GM19025 (cell line): ENCODE data around the gene ZNF335.
A peak's percentile ranks its signal among the peaks of the same experiment; 100 is the strongest.
"Not testable (repeated sequence)": the region's sequence is repeated elsewhere in the genome, so short reads cannot be mapped to it uniquely, and the experiment has no call there.

Experiments used
- ATAC-seq: cut with Tn5 transposase; IDR thresholded peaks from one replicate; pipeline ENCODE4 v1.9.1; 2021; ENCODE audit warnings: mild to moderate bottlenecking, low read depth, moderate library complexity; ENCODE audit not compliant: unreplicated experiment

The ZNF335 gene

DNA sequence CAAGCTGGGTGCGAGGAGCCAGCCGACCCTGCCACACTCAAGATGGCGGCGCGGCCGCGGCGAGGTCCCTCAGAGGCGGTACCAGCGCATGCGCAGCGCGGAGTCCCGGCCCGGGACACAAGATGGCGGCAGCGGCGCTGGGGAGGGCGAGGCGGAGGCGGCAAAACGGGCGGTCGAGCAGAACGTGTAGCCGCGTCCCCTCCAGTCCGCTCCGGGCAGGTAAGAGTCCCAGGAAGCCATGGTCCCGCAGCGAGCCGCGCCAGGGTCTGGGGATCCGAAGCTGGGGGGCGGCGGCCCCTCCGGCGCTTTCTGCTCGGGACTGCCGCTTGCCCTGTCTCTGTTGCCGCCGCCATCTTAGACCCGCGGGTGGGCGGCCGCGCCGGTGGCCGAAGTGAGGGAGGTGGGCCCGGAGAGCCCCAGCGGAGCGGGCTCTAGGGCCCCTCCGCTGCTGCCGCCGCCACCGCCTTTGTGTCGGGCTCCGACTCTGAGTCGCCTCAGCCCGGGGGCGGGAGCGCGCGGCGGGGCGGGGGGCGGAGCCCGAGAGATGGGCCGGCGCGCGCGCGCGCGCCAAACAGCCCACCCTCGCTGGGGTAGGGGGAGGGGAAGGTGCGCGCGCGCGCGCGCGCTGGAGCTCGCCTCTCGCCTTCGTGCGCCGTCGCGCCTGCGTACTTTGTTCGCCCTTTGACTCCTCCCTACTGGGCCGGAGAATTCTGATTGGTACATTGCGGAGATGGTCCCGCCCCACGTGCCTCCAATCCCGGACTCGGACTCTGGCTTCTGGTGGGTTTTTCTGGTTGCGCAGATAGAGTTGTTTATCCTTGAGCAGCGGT is 37.2 kb downstream of the ZNF335 start, which contains the start of gene PCIF1:
PCIF1 (plus strand) TSS at position 98 of the 830 bp plus-strand sequence. CDS start 4,317 bp downstream, outside the sequence.
- ATAC-seq: peak; percentile 70

DNA sequence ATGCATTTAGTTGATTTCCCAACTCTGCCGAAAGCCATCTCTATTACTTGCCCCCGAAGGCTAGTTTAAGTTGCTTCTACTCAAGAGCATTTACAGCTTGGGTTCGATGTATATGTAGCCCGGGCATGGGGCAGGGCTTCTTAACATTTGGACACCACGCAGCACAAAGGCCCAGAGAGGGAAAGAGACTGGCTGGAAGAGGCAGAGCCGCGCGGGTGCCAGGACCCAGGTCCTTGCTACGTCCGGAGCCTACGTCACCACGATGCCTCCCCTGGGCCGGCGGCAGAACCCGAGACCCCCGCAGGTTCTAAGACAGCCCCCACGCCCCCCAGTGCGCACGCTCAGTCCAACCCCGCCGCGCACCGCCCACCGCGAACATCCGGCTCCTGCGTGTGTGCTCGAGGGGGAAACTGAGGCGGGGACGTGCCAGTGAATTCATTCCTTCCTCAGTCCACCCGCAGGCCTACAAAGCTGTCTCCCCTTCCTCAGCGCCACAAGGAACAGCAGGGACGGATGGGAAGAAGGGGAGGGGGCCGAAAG is 37.9 kb downstream of the ZNF335 start:
- peak; percentile 14 for ATAC-seq

DNA sequence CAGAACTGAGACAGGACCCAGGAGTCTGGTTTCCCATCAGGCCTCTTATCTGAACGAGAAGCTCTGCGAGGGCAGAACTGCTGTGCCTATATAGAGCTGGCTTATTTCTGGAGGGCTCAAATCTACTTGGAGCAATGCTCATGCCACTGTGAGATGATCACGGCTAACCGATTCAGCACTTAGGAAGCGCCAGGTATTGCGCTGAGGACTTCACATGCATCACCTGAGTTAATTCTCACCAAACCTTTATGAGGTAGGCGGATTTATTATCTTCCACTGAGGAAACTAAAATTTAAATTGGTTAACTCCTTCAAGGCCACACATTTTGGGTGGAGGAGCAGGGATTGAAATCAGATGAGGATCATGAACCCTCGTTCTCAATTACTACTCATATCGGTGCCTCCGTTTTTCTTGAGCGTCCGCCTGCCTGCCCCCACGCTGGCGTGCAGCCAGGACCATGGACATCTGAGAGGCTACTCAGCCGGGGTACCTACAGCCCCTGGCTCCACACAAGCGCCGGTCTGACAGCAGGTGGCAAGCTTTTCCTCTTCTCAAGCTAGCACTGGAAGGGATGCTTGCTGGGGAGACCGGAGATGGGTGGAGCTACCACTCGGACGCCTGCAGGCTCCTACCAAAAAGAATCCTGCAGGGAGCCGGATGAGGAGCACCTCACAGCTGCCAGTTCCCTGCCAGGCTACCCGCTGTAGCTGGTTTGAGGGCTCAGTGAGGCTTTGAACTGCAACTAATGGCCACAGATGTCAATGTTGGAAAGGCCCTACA is 38.5 kb downstream of the ZNF335 start:
- no peak for ATAC-seq

DNA sequence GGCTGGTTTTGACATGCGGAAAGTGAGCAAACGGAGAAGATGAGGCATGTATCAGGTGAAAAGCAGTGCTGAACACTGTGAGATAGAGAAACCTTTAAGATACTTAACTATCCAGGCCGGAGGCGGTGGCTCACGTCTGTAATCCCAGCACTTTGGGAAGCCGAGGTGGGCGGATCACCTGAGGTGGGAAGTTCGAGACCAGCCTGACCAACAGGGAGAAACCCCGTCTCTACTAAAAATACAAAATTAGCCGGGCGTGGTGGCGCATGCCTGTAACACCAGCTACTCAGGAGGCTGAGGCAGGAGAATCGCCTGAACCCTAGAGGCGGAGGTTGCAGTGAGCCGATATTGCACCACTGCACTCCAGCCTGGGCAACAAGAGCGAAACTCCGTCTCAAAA is 40.3 kb downstream of the ZNF335 start:
- ATAC-seq: not testable (repeated sequence)

DNA sequence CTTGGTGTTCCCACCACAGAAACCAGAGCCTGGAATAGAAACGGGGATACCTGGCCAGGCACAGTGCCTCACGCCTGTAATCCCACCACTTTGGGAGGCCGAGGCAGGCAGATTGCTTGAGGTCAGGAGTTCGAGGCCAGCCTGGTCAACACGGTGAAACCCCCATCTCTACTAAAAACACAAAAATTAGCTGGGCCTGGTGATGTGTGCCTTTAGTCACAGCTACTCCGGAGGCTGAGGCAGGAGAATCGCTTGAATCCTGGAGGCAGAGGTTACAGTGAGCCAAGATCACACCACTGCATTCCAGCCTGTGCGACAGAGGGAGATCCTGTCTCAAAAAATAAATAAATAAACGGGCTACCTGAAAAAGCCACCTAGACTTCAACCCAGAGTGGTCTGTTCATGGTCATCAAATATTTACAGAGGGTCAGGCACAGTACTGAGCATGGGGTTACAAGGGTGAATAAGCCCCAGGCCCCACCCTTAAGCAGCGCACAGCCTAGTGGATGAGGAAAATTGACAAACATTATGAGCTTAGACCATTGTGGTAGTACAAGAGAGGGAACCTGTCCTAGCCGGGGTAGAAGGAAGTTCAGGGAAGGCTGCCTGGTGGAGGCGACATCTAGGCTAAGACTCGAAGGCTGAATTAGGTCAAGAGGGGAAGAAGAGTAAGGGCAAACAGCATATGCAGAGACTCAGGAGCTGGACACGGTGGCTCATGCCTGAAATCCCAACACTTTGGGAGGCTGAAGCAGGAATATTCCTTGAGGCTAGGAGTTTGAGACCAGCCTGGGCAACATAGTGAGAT is 44.7 kb downstream of the ZNF335 start:
- ATAC-seq: no peak

DNA sequence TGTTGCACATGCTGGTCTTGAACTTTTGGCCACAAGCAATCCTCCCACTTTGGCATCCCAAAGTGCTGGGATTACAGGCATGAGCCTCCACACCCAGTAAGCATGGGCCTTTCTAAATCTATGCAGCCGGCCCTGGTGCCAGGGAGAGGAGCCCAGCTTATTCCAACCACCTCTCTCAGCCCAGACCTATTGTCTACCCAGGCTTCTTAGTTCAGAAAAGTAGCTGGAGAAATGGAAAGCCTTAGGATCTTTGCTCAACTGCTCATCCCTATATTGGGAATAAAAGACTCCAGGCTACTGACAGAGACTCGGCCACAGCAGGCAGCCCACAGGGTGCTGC is 45.3 kb downstream of the ZNF335 start:
- ATAC-seq: no peak

DNA sequence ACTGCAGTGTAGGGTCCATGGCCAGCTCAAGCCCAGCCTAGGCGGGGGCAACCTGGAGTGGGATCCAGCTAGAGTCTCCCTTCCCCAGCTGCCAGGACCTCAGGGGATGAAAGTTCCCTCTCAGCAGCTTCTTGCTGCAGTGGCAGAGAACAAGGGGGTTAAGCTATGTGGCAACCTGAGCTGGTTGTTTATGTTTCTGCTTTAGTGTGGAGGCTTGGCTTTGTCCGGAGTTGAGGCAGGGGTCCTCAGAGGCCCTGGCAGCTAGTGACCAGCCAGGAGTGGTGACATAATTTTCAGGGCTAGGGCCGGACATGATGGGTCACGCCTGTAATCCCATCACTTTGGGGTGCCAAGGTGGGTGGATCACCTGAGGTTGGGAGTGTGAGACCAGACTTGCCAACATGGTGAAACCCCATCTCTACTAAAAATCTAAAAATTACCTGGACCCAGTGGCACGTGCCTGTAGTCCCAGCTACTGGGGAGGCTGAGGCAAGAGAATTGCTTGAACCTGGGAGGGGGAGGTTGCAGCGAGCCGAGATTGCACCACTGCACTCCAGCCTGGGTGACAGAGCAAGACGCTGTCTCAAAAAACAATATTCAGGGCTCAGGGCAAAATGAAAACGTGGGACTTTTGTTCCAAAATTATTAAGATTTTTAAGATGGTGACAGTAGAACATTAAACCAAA is 46.0 kb downstream of the ZNF335 start:
- ATAC-seq: no peak

DNA sequence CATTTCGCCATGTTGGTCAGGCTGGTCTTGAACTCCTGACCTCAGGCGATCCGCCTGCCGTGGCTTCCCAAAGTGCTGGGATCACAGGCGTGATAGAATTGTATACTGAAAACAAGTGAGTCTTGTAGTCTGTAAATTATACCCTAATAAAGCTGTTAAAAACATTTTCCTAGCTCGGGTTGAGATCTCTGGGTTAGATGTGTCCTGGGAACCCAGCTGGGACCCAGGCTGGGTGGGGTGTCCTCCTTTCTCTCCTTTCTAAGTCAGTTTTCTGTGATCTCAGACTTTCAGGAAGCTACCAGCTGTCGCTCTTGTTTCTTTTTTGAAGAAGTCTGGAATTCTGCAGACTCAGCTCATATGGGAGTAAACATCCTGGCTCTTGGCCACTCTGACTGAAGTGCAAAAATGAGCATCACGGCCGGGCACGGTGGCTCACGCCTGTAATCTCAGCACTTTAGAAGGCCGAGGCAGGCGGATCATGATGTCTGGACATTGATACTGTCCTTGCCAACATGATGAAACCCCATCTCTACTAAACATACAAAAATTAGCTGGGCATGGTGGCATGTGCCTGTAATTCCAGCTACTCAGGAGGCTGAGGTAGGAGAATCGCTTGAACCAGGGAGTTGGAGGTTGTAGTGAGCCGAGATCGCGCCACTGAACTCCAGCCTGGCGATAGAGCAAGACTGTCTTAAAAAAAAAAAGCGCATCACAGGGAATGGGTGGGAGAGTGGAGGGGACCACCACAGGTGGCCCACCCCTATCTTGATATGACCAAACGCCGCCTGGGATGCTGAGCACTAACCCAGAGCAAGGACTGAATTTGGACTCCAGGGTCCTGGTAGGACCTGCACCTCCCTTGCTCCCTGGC is 47.4 kb downstream of the ZNF335 start:
- ATAC-seq: no peak

DNA sequence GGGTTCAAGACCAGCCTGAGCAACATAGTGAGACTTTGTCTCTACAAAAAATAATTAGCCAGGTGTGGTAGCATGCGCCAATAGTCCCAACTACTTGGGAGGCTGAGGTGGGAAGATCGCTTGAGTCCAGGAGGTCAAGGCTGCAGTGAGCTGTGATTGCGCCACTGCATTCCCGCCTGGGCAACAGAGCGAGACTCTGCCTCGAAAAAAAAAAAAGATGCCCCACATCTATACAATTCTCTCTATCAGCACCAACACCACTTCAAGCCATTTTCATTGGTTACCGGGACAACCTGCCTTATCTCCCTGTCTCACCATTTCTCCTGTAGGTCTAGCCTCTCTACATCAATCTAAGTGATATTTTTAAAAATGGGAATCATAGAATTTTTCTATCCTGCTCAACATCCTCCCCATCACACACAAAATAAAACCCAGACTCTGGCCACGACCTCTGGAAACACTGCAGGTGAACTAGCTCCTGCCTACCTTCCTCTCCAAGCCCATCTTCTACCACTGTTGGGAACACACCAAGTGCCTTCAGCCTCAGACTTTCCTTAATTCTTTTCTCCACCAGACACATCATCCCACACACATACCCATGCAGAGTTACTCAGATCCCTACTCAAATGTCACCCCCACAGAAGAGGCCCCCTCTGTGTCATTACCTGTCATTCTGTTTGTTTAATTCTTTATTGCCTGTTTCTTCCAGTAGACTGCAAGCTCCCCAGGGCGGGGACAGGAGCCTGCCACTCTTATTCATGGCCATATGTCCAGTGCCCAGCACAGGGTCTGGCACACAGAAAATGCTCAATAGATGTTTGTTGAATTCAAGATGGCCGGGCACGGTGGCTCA is 50.4 kb downstream of the ZNF335 start:
- ATAC-seq: no peak

DNA sequence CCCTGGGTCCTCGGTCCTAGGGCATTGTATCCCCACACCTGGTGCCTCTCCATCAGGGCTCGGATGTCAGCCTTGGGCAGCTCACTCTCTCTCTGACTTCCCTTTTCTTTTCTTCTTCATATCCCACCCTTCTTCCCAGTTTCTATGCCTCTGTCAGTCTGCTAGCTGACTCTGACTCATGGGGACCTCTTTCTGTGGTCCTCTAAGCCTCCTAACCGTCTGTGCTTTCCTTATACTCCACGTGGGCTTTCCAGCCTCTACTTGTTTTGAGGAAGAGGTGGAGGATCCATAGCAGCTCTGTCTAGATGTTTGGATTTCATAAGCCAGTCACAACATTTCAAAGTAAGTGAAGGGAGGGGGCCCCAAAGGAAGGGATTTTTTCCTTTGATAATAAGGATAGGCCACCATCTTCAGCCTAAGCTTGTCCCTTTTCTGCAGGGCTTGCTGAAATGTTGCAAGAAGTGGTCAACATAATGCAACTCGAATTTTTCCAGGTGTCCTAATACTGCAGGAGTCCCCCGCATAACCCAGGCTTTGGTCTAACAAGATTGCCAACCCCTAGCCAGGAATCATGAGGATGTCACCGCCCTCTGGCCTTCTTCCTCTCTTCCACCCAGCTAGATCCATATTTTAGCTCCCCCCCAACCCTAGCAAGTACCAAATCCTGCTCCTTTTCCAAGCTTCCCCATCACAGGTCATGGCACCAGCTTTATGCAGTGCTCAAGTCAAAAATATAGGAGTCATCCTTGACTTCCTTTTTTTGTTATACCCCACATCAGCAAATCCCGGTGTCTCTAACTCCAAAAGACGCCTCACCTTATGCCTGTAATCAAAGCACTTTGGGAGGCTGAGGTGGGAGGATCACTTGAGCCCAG is 51.3 kb downstream of the ZNF335 start:
- no peak for ATAC-seq

DNA sequence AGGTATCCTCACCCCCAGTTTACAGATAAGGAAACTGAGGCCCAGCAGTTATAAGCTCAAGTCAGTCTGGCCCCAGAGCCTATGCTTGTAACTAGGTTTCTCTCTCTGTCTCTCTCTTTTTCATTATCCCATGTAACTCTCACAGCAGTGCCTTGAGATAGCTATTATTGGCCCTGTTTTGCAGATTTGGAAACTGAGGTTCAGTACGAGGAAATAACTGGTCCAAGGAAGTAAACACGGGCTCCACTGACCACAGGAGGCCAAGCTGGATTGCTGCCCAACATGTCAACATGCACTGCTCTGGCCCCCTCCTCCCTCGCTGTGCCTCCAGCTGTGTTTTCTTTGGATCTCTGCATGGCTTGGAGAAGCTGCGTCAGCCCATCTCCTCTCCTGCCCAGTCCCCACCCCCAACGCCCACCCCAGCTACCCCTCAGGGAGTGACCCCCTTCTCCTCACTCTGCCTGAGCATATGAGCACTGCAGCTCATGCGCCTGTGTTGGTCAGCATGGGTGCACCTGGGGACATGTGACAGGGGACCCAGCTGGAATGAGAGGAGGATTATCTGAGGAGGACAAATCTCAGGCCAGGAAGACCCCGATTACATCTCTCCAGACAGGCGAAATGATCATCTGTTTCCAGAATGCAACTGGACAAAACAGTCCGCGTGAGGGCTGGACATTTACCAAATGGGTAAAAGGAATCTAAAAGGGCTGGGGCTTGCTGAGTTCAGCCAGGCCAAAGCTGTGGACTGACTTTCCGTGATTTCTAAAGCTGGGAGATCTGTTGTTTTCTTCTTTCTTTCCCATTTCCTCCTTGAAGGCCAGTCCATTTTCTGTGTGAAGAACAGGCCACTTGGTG is 52.2 kb downstream of the ZNF335 start:
- no peak for ATAC-seq

DNA sequence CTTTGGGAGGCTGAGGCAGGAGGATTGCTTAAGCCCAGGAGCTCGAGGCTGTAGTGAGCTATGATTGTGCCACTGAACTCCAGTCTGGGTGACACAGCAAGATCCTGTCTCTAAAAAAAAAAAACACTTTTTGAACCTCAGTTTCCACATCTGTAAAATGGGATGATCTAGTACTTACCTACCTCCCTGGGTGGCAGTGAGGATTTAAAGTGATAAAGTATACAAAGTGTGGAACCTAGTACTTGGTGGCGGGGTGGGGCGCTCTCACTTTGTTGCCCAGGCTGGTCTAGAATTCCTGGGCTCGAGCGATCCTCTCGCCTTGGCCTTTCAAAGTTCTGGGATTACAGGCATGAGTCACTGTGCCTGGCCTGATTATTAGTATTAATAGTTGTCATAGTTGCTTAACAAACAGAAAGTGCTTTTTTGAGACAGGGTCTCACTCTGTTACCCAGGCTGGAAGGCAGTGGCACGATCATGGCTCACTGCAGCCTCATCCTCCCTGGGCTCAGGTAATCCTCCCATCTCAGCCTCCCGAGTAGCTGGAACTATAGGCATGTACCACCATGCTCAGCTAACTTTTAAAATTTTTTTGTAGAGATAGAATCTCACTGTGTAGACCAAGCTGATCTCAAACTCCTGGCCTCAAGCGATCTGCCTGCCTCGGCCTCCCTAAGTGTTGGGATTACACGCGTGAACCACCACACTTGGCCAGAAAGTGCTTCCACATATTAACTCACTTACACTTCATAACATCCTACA is 53.0 kb downstream of the ZNF335 start:
- ATAC-seq: no peak

DNA sequence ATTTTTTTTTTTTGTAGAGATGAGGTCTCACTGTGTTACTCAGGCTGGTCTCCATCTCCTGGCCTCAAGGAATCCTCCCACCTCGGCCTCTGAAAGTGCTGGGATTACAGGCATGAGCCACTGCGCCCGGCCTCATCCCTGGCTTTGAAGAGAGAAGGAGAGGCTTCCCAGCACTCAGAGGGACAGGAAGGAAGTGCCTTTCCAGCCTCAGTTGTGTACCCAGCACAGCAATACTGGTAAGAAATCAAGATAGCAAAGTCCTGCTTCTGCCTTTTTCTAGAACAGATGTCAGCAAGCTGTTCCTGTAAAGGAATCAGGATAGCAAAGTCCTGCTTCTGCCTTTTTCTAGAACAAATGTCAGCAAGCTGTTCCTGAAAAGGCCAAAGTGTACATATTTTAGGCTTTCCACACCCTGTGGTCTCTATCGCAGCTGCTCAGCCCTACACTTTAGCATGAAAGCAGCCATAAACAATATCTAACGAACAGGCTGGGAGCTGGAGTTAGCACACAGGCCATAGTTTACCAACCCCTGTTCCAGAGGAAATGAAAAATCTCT is 53.7 kb downstream of the ZNF335 start:
- no peak for ATAC-seq

DNA sequence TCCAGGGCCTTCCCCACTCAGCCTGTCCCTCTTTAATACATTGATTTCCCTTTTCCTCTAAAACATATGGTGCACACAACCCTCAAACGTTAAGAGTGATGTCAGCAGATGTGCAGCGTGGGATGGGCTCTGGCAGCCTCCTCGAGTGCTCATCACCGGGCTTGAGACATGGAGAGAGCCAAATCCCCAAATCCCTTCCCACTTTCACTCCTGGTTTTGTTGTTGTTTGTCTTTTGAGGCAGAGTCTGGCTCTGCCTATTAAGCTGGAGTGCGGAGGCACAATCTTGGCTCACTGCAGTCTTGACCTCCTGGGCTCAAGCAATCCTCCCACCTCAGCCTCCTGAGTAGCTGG is 54.2 kb downstream of the ZNF335 start:
- no peak for ATAC-seq

DNA sequence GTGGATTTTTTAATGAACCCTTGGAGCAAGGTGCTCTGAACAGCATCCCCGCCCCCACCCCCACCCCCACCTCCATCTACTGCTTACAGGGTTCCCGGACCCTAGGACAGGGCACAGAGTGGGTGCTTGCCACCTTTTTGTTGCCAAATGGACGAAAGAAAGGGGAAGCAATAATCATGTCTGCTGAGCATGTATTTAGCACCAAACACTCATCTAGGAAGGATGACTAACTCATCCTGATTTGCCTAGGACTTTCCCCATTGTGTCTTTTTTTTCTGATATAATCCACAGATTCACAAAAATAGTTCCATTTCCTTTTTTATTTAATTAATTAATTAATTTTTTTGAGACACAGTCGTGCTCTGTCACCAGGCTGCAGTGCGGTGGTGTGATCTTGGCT is 58.9 kb downstream of the ZNF335 start:
- ATAC-seq: no peak

DNA sequence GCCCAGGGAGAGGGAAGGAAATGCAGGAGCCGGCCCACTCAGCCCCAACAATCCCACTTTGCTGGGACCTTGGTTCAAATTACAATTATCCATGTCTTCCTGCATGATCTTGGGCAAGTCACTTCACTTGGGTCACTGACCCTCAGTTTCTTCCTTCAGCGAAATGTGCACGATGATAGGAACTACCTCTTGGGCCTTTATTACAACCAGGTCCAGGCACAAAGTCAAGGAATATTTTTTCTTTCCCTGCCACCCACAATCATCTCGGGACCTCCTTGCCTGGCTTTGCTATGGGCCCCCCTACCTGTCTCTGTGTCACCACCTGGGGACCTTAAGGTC is 59.7 kb downstream of the ZNF335 start:
- ATAC-seq: no peak
